Peyer's patch (tissue), 4 donors: Measurements from ENCODE around the gene TENT5C. TPM values are rescaled to one million over a fixed set of nuclear protein-coding genes. Genes with fewer than 3 reads are reported as not detected.

Source experiments
- DNase-seq, 3 donors: peaks; one replicate each; pipeline ENCODE4 v3.0.0-alpha.2; 2017 to 2019
- H3K27ac ChIP-seq, 4 donors: fragments of 200-600 bp; sonication (generic); one replicate each; pipeline ENCODE4 v1.5.1; 2016 to 2019
- H3K27me3 ChIP-seq, 2 donors: fragments of 200-600 bp; sonication (generic); one replicate each; pipeline ENCODE4 v1.5.1; 2019
- H3K36me3 ChIP-seq, 3 donors: fragments of 200-600 bp; sonication (generic); one replicate each; pipeline ENCODE4 v1.5.1; 2016 to 2019
- H3K4me1 ChIP-seq, 4 donors: fragments of 200-600 bp; sonication (generic); one replicate each; pipeline ENCODE4 v1.5.1; 2016 to 2019
- H3K4me3 ChIP-seq, 4 donors: fragments of 200-600 bp; sonication (generic); 1 replicate in 3 of 4; 2 replicates in 1 of 4; pipeline ENCODE4 v1.5.1; 2016 to 2019; ENCODE audit warnings: mild to moderate bottlenecking in 1 of 4
- H3K9me3 ChIP-seq, 4 donors: fragments of 200-600 bp; sonication (generic); one replicate each; pipeline ENCODE4 v1.5.1; 2016 to 2019; ENCODE audit warnings: mild to moderate bottlenecking in 1 of 4
- POLR2A ChIP-seq, 2 donors: fragments of 450-650 bp; IDR thresholded peaks; one replicate each; pipeline ENCODE4 v1.5.1; 2017; ENCODE audit warnings: antibody characterized with exemption in 2 of 2, mild to moderate bottlenecking in 2 of 2, moderate library complexity in 2 of 2
- total RNA-seq, 4 donors: library from RNA; depleted of rRNA; stranded (reverse); fragments of >200 nt; gene quantifications; one replicate each; pipeline ENCODE4 v1.1.0, GENCODE V29; 2016
- TF ChIP-seq, protein P1 (sequence below), 6 experiments: fragments of 450-650 bp in 4 of 6; fragments of 200-600 bp in 2 of 6; sonication (generic) in 1 of 6; IDR thresholded peaks; one replicate each; pipeline ENCODE4 v1.5.1; 2017 to 2019; ENCODE audit warnings: antibody characterized with exemption in 6 of 6, mild to moderate bottlenecking in 3 of 6, moderate library complexity in 1 of 6

The TENT5C gene
- total RNA-seq, 4 donors from 2014 or later, result 6.4 to 20.6 (median 12.8) TPM

DNA sequence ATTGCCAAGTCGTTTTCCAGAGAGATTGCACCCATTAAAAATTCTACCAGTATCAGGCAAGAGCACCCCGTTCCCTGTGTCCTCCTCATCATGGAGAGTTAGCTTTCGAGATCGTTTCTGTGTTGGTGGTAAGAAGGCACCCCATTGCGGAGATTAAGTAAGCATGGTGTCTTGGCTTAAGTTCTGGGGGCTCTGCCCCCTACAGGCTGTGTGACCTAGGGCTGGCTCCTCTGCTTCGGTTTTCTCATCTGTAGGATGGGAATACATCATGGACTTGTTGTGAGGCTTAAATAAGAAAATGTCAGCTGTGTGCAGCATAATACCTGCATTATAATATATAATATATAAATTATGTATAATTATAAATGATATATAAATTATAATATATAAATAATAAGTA, 36.8 kb upstream of the TENT5C start:
- Histone ChIP-seq H3K4me1 (no peaks in the 10 kb centered on the region), H3K36me3 (no peaks in the 10 kb centered on the region)
- TF ChIP-seq, protein P1, sequence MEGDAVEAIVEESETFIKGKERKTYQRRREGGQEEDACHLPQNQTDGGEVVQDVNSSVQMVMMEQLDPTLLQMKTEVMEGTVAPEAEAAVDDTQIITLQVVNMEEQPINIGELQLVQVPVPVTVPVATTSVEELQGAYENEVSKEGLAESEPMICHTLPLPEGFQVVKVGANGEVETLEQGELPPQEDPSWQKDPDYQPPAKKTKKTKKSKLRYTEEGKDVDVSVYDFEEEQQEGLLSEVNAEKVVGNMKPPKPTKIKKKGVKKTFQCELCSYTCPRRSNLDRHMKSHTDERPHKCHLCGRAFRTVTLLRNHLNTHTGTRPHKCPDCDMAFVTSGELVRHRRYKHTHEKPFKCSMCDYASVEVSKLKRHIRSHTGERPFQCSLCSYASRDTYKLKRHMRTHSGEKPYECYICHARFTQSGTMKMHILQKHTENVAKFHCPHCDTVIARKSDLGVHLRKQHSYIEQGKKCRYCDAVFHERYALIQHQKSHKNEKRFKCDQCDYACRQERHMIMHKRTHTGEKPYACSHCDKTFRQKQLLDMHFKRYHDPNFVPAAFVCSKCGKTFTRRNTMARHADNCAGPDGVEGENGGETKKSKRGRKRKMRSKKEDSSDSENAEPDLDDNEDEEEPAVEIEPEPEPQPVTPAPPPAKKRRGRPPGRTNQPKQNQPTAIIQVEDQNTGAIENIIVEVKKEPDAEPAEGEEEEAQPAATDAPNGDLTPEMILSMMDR (IDR thresholded peaks at IDR 0.05), result no peak
- no peak for TF ChIP-seq POLR2A (IDR thresholded peaks at IDR 0.05)

GRCh38 chr1:117569856-117570255, 36.0 kb upstream of the TENT5C start:
- Histone ChIP-seq H3K36me3 (no peaks in the 10 kb centered on the region), H3K4me1 (no peaks in the 10 kb centered on the region), H3K27me3 (no peaks in the 10 kb centered on the region), H3K9me3 (no peaks in the 10 kb centered on the region), H3K27ac (no peak overlapping the region), H3K4me3 (no peak overlapping the region)
- TF ChIP-seq POLR2A (IDR thresholded peaks at IDR 0.05), result no peak
- TF ChIP-seq, protein P1 (IDR thresholded peaks at IDR 0.05), result no peak
- no peak for DNase-seq

More for the DNA sequence above, 36.8 kb upstream of the TENT5C start:
- no peak overlapping the region for H3K27ac ChIP-seq
- no peak overlapping the region for H3K4me3 ChIP-seq
- H3K27me3 ChIP-seq, result no peaks in the 10 kb centered on the region
- no peak for DNase-seq
- H3K9me3 ChIP-seq, result no peaks in the 10 kb centered on the region

DNA sequence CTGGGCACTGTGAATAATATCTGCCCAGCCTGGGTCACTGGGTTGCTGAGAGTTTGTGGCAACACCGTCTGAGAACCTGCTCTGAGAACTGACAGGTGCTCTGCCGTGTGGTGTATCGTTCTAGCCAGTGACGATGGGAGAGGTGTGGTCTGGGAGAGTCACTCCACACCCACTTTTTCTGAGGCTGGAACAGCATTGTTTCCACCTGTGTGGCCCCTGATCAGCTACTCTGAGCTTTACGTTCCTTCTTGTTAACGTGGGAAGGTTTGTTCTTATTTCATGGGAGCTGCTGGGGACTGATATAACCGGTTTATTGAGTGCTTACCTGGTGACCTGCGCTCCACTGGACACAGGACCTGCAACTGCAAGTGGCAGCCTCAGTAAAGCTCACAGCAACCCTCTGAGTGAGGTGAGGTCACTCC, 34.8 kb upstream of the TENT5C start:
- Histone ChIP-seq H3K27ac (no peak overlapping the region), H3K4me1 (no peaks in the 10 kb centered on the region), H3K4me3 (no peak overlapping the region), H3K36me3 (no peaks in the 10 kb centered on the region), H3K9me3 (no peaks in the 10 kb centered on the region), H3K27me3 (no peaks in the 10 kb centered on the region)
- peak in 2 of 3 donors; percentile 54 to 73 for DNase-seq
- TF ChIP-seq, protein P1 (IDR thresholded peaks at IDR 0.05), result no peak
- TF ChIP-seq POLR2A (IDR thresholded peaks at IDR 0.05), result no peak

DNA sequence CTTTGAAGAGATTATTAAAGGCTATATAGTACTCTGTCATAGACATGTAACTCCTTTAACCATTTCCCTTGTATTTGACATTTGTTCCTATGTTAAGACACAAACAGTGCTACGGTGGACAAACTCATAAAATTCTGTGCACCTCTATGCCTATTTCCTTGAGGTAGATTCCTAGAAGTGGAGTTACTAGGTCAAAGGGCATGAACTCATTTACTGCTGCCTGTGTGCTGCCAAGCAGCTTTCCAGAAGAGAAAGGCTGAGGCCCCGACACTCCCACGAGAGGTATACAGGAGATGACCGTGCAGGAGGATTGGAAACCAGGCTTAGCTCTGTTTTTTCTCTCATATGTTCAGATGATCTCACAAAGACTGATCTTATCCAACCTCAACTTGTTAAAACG, 34.4 kb upstream of the TENT5C start:
- peak in 1 of 3 donors; percentile 29 for DNase-seq
- no peak overlapping the region for H3K4me3 ChIP-seq
- TF ChIP-seq, protein P1 (IDR thresholded peaks at IDR 0.05), result no peak
- no peak for TF ChIP-seq POLR2A (IDR thresholded peaks at IDR 0.05)
- no peaks in the 10 kb centered on the region for H3K36me3 ChIP-seq
- no peaks in the 10 kb centered on the region for H3K9me3 ChIP-seq
- no peaks in the 10 kb centered on the region for H3K27me3 ChIP-seq
- no peak overlapping the region for H3K27ac ChIP-seq
- no peaks in the 10 kb centered on the region for H3K4me1 ChIP-seq

GRCh38 chr1:117572546-117572945, 33.3 kb upstream of the TENT5C start:
- peak overlapping the region in 1 of 4 donors; percentile 13 for H3K27ac ChIP-seq

More at GRCh38 chr1:117572546-117572945, 33.3 kb upstream of the TENT5C start:
- Histone ChIP-seq H3K36me3 (no peaks in the 10 kb centered on the region), H3K4me3 (no peak overlapping the region), H3K4me1 (no peaks in the 10 kb centered on the region), H3K27me3 (no peaks in the 10 kb centered on the region), H3K9me3 (no peaks in the 10 kb centered on the region)
- DNase-seq, result peak in 2 of 3 donors; percentile 77 to 81
- TF ChIP-seq POLR2A (IDR thresholded peaks at IDR 0.05), result no peak
- TF ChIP-seq, protein P1 (IDR thresholded peaks at IDR 0.05), result no peak
